ENCODE measurements around the gene SLC16A6. TPM values are rescaled to one million over a fixed set of nuclear protein-coding genes. Genes with fewer than 3 reads are reported as not detected.
"Not testable (repeated sequence)": the region's sequence is repeated elsewhere in the genome, so short reads cannot be mapped to it uniquely, and the experiment has no call there.

SLC16A6 gene
- total RNA-seq, 2 donors from 2014 or later, result 0.41 to 1.2 TPM

DNA sequence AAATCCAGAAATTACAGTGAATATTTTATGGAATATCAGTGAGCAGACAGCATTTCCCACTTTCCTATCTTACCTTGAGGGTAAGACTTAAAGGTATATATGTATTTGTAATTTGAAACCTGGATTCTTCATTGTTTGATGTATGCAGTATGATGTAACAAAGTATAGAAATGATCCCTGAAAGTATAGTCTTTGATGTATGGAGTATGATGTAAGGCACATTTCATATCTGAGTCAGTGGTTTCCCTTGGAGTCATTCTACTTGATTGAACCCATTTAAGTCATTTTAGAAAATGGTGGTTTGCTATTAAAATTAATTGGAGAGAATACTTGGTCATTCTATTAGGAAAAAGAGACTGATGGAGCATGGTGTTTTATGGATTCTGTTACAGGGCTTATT, 33.0 kb downstream of the SLC16A6 start:
- H3K27ac ChIP-seq, result no peak overlapping the region
- no peak for DNase-seq (ENCODE audit: low spot score)
- TF ChIP-seq CTCF (IDR thresholded peaks at IDR 0.05), result no peak

GRCh38 chr17:68256701-68257100, 34.2 kb downstream of the SLC16A6 start:
- not testable (repeated sequence) for H3K27ac ChIP-seq; ATAC-seq (ENCODE audit: insufficient number of reproducible peaks, low FRiP score, low read depth); DNase-seq (ENCODE audit: low spot score); H3K27me3 ChIP-seq (replicated peaks; ENCODE audit: insufficient read depth); H3K9me3 ChIP-seq; H3K4me3 ChIP-seq
- Histone ChIP-seq H3K4me1 (ENCODE audit: control insufficient read depth in 1 of 2, low read depth in 2 of 2) (peaks cover 0 to 10% of the 10 kb centered on the region in 2 donors), H3K36me3 (peaks cover 16% of the 10 kb centered on the region)

More for the DNA sequence above, 33.0 kb downstream of the SLC16A6 start:
- peaks cover 16% of the 10 kb centered on the region for H3K36me3 ChIP-seq
- H3K9me3 ChIP-seq, result no peaks in the 10 kb centered on the region
- ATAC-seq (ENCODE audit: insufficient number of reproducible peaks, low FRiP score, low read depth), result no peak
- H3K27me3 ChIP-seq (replicated peaks; ENCODE audit: insufficient read depth), result no peaks in the 10 kb centered on the region
- H3K4me1 ChIP-seq (ENCODE audit: control insufficient read depth in 1 of 2, low read depth in 2 of 2), result peaks cover 0 to 13% of the 10 kb centered on the region in 2 donors
- no peak overlapping the region for H3K4me3 ChIP-seq

GRCh38 chr17:68255731-68256538, 35.0 kb downstream of the SLC16A6 start:
- no peak for TF ChIP-seq CTCF (IDR thresholded peaks at IDR 0.05)
- H3K4me3 ChIP-seq, result no peak overlapping the region
- H3K27ac ChIP-seq, result no peak overlapping the region
- no peaks in the 10 kb centered on the region for H3K9me3 ChIP-seq
- no peak for ATAC-seq (ENCODE audit: insufficient number of reproducible peaks, low FRiP score, low read depth)
- DNase-seq (ENCODE audit: low spot score), result no peak
- H3K27me3 ChIP-seq (replicated peaks; ENCODE audit: insufficient read depth), result no peaks in the 10 kb centered on the region
- H3K4me1 ChIP-seq (ENCODE audit: control insufficient read depth in 1 of 2, low read depth in 2 of 2), result peaks cover 0 to 10% of the 10 kb centered on the region in 2 donors
- H3K36me3 ChIP-seq, result peaks cover 20% of the 10 kb centered on the region

DNA sequence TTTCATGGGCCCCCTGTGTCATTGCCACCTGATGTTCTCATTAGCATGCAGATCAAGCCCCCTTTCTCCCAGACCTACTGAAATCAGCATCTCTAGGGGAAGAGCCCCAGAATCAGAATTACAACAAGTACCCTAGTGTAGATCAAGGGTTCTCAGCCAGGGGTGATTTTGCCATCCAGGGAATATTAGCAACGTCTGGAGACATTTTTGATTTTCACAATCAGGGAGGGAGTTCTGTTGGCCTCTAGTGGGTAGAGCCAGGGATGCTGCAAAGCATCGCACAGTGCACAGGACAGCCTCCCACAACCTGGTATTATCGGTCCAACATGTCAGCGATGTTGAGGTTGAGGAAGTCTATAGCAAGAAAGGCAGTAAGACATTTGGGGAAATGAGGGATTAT, 35.8 kb downstream of the SLC16A6 start:
- peaks cover 27% of the 10 kb centered on the region for H3K36me3 ChIP-seq
- TF ChIP-seq CTCF (IDR thresholded peaks at IDR 0.05), result no peak
- no peak overlapping the region for H3K4me3 ChIP-seq
- H3K4me1 ChIP-seq (ENCODE audit: control insufficient read depth in 1 of 2, low read depth in 2 of 2), result peaks cover 0 to 10% of the 10 kb centered on the region in 2 donors
- ATAC-seq (ENCODE audit: insufficient number of reproducible peaks, low FRiP score, low read depth) (no peak), DNase-seq (ENCODE audit: low spot score) (no peak)
- no peaks in the 10 kb centered on the region for H3K9me3 ChIP-seq
- H3K27me3 ChIP-seq (replicated peaks; ENCODE audit: insufficient read depth), result no peaks in the 10 kb centered on the region
- H3K27ac ChIP-seq, result no peak overlapping the region

GRCh38 chr17:68253426-68253825, 37.5 kb downstream of the SLC16A6 start:
- not testable (repeated sequence) for H3K9me3 ChIP-seq; ATAC-seq (ENCODE audit: insufficient number of reproducible peaks, low FRiP score, low read depth); H3K27ac ChIP-seq; DNase-seq (ENCODE audit: low spot score); H3K4me3 ChIP-seq; H3K27me3 ChIP-seq (replicated peaks; ENCODE audit: insufficient read depth)
- Histone ChIP-seq H3K4me1 (ENCODE audit: control insufficient read depth in 1 of 2, low read depth in 2 of 2) (peaks cover 7 to 17% of the 10 kb centered on the region in 2 donors), H3K36me3 (peaks cover 29% of the 10 kb centered on the region)

DNA sequence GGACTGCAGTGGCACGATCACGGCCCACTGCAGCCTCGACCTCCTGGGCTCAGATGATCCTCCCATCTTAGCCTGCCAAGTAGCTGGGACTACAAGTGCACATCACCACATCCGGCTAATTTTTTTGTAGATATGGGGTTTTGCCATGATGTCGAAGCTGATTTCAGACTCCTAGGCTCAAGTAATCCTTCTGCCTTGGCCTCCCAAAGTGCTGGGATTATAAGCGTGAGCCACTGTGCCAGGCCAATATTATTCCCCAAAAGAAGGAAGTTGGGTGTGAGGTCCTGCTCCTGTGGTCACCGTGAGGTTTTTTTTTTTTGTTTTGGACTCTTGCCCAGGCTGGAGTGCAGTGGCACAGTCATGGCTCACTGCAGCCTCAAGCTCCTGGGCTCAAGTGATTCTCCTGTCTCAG, 41.6 kb downstream of the SLC16A6 start:
- Histone ChIP-seq H3K4me1 (ENCODE audit: control insufficient read depth in 1 of 2, low read depth in 2 of 2) (peaks cover 7 to 23% of the 10 kb centered on the region in 2 donors), H3K36me3 (peaks cover 13% of the 10 kb centered on the region), H3K27ac (peak overlapping the region in 1 of 2 donors; percentile 98), H3K4me3 (no peak overlapping the region), H3K9me3 (no peaks in the 10 kb centered on the region), H3K27me3 (replicated peaks; ENCODE audit: insufficient read depth) (no peaks in the 10 kb centered on the region)
- no peak for TF ChIP-seq CTCF (IDR thresholded peaks at IDR 0.05)
- DNase-seq (ENCODE audit: low spot score) (no peak), ATAC-seq (ENCODE audit: insufficient number of reproducible peaks, low FRiP score, low read depth) (no peak)

Measured in thoracic aorta (tissue), 2 donors.